Neural progenitor cell (in vitro differentiated cells): ENCODE measurements around the gene TMEM203. TPM values are rescaled to one million over a fixed set of nuclear protein-coding genes. Genes with fewer than 3 reads are reported as not detected.

Source experiments
- DNase-seq: peaks from one replicate; pipeline ENCODE4 v3.0.0-alpha.2; 2016; ENCODE audit warnings: low spot score
- H2AFZ ChIP-seq: fragments of 200-600 bp; sonication (generic); replicated peaks from 2 replicates; pipeline ENCODE4 v1.6.1; 2016; ENCODE audit warnings: antibody characterized with exemption
- H3F3A ChIP-seq: fragments of 200-600 bp; sonication (generic); 2 replicates; pipeline ENCODE4 v1.6.1; 2016; ENCODE audit warnings: antibody characterized with exemption, low read depth
- H3K27ac ChIP-seq: fragments of 200-600 bp; sonication (generic); 2 replicates; pipeline ENCODE4 v1.5.1; 2016; ENCODE audit warnings: mild to moderate bottlenecking
- H3K27me3 ChIP-seq: fragments of 200-600 bp; sonication (generic); 2 replicates; pipeline ENCODE4 v1.6.1; 2016; ENCODE audit warnings: mild to moderate bottlenecking, moderate library complexity
- H3K36me3 ChIP-seq: fragments of 200-600 bp; sonication (generic); 2 replicates; pipeline ENCODE4 v1.5.1; 2016
- H3K4me1 ChIP-seq: fragments of 200-600 bp; sonication (generic); 2 replicates; pipeline ENCODE4 v1.6.1; 2016; ENCODE audit warnings: mixed run types
- H3K4me2 ChIP-seq: fragments of 200-600 bp; sonication (generic); 2 replicates; pipeline ENCODE4 v1.6.1; 2016
- H3K4me3 ChIP-seq: fragments of 200-600 bp; sonication (generic); 2 replicates; pipeline ENCODE4 v1.5.1; 2016
- H3K79me2 ChIP-seq: fragments of 200-600 bp; sonication (generic); 2 replicates; pipeline ENCODE4 v1.6.1; 2016; ENCODE audit warnings: low read depth
- H3K9ac ChIP-seq: fragments of 200-600 bp; sonication (generic); 2 replicates; pipeline ENCODE4 v1.6.1; 2016
- H3K9me3 ChIP-seq: fragments of 200-600 bp; sonication (generic); 2 replicates; pipeline ENCODE4 v1.5.1; 2016; ENCODE audit warnings: low read depth
- H4K20me1 ChIP-seq: fragments of 200-600 bp; sonication (generic); 2 replicates; pipeline ENCODE4 v1.6.1; 2016; ENCODE audit warnings: low read depth
- H3K27ac Mint-ChIP-seq: 3 replicates; pipeline ENCODE4 v1.8.0; 2021; ENCODE audit warnings: mixed read lengths
- H3K27me3 Mint-ChIP-seq: 2 replicates; pipeline ENCODE4 v1.8.0; 2022; ENCODE audit warnings: low read depth, mild to moderate bottlenecking, inconsistent platforms, moderate library complexity, mixed read lengths; ENCODE audit not compliant: insufficient read depth
- H3K36me3 Mint-ChIP-seq: 3 replicates; pipeline ENCODE4 v1.8.0; 2021; ENCODE audit warnings: mixed read lengths
- H3K4me1 Mint-ChIP-seq: 3 replicates; pipeline ENCODE4 v1.8.0; 2021; ENCODE audit warnings: mixed read lengths
- H3K4me3 Mint-ChIP-seq: 3 replicates; pipeline ENCODE4 v1.8.0; 2021; ENCODE audit warnings: mild to moderate bottlenecking, moderate library complexity, mixed read lengths
- H3K9me3 Mint-ChIP-seq: 3 replicates; pipeline ENCODE4 v1.8.0; 2020; ENCODE audit warnings: mixed read lengths
- CTCF ChIP-seq: fragments of 200-600 bp; sonication (generic); IDR thresholded peaks from 2 replicates; pipeline ENCODE4 v1.5.1; 2017; ENCODE audit warnings: antibody characterized with exemption, mild to moderate bottlenecking
- EZH2 ChIP-seq: fragments of 200-600 bp; sonication (generic); IDR thresholded peaks from 2 replicates; pipeline ENCODE4 v1.6.1; 2017; ENCODE audit warnings: antibody characterized with exemption, mild to moderate bottlenecking, moderate library complexity
- EZH2phosphoT487 ChIP-seq: fragments of 200-600 bp; sonication (generic); IDR thresholded peaks from 2 replicates; pipeline ENCODE4 v1.6.1; 2017; ENCODE audit warnings: antibody characterized with exemption
- total RNA-seq: library from RNA; depleted of rRNA; stranded (reverse); fragments of >200 nt; gene quantifications from 2 replicates; pipeline ENCODE4 v1.2.3, GENCODE V29; 2015; ENCODE audit warnings: low replicate concordance

The TMEM203 gene
- total RNA-seq, 1 donor from 2014 or later, result 21.6 TPM

GRCh38 chr9:137186385-137186784 lies 19.1 kb downstream of the TMEM203 start:
- no peaks in the 10 kb centered on the region for H3K27me3 ChIP-seq
- no peaks in the 10 kb centered on the region for H3K9me3 ChIP-seq
- Mint-ChIP-seq H3K9me3 (no peaks in the 10 kb centered on the region), H3K4me1 (peaks cover 25% of the 10 kb centered on the region), H3K36me3 (peaks cover 3% of the 10 kb centered on the region), H3K27me3 (peaks cover 3% of the 10 kb centered on the region), H3K27ac (no peak overlapping the region), H3K4me3 (peak overlapping the region; percentile 95)
- H4K20me1 ChIP-seq, result peaks cover 10% of the 10 kb centered on the region
- H3K79me2 ChIP-seq, result peaks cover 23% of the 10 kb centered on the region
- H3K4me2 ChIP-seq, result no peak overlapping the region
- H3K9ac ChIP-seq, result no peak overlapping the region
- H3K4me3 ChIP-seq, result no peak overlapping the region
- TF ChIP-seq EZH2 (no peak), CTCF (no peak), EZH2phosphoT487 (no peak)
- H3K27ac ChIP-seq, result no peak overlapping the region
- H2AFZ ChIP-seq, result no peak overlapping the region
- peaks cover 10% of the 10 kb centered on the region for H3F3A ChIP-seq
- DNase-seq, result no peak
- no peaks in the 10 kb centered on the region for H3K36me3 ChIP-seq
- peaks cover 5% of the 10 kb centered on the region for H3K4me1 ChIP-seq

GRCh38 chr9:137185921-137186320 lies 19.5 kb downstream of the TMEM203 start:
- Histone ChIP-seq H3K9me3 (no peaks in the 10 kb centered on the region), H3K4me3 (no peak overlapping the region), H3K4me2 (no peak overlapping the region), H3K9ac (no peak overlapping the region), H3F3A (peaks cover 10% of the 10 kb centered on the region), H3K79me2 (peaks cover 23% of the 10 kb centered on the region), H4K20me1 (peaks cover 10% of the 10 kb centered on the region), H3K36me3 (no peaks in the 10 kb centered on the region), H2AFZ (no peak overlapping the region), H3K27ac (no peak overlapping the region), H3K27me3 (no peaks in the 10 kb centered on the region), H3K4me1 (peaks cover 5% of the 10 kb centered on the region)
- Mint-ChIP-seq H3K27ac (no peak overlapping the region), H3K4me1 (peaks cover 25% of the 10 kb centered on the region), H3K27me3 (peaks cover 3% of the 10 kb centered on the region), H3K9me3 (no peaks in the 10 kb centered on the region), H3K4me3 (peak overlapping the region; percentile 95), H3K36me3 (peaks cover 3% of the 10 kb centered on the region)
- DNase-seq, result no peak
- TF ChIP-seq EZH2phosphoT487, result no peak
- no peak for TF ChIP-seq CTCF
- TF ChIP-seq EZH2, result no peak

- no peaks in the 10 kb centered on the region for H3K9me3 ChIP-seq
- no peak for DNase-seq
- peaks cover 10% of the 10 kb centered on the region for H3F3A ChIP-seq
- H3K4me3 ChIP-seq, result no peak overlapping the region
- no peak overlapping the region for H3K27ac Mint-ChIP-seq
- H3K79me2 ChIP-seq, result peaks cover 23% of the 10 kb centered on the region
- no peaks in the 10 kb centered on the region for H3K27me3 ChIP-seq
- TF ChIP-seq EZH2phosphoT487 (no peak), EZH2 (no peak), CTCF (no peak)
- H3K36me3 ChIP-seq, result no peaks in the 10 kb centered on the region
- H3K4me1 Mint-ChIP-seq, result peaks cover 21% of the 10 kb centered on the region
- H3K27me3 Mint-ChIP-seq, result peaks cover 3% of the 10 kb centered on the region
- H3K9me3 Mint-ChIP-seq, result no peaks in the 10 kb centered on the region
- no peak overlapping the region for H3K4me2 ChIP-seq
- H3K36me3 Mint-ChIP-seq, result peaks cover 3% of the 10 kb centered on the region
- no peak overlapping the region for H3K27ac ChIP-seq
- H3K4me1 ChIP-seq, result peaks cover 5% of the 10 kb centered on the region
- no peak overlapping the region for H3K4me3 Mint-ChIP-seq
- H2AFZ ChIP-seq, result no peak overlapping the region
- no peak overlapping the region for H3K9ac ChIP-seq
- peaks cover 10% of the 10 kb centered on the region for H4K20me1 ChIP-seq
Observed at GRCh38 chr9:137184881-137185660, 20.4 kb downstream of the TMEM203 start.
